ENCODE data around the gene INS.

Gene INS

GRCh38 chr11:2173761-2174160 lies 12.8 kb upstream of the INS start:
- H3K27ac ChIP-seq: no peak overlapping the region
- no peak for TF ChIP-seq ZFX (IDR thresholded peaks at IDR 0.05; ENCODE audit: borderline replicate concordance)
- TF ChIP-seq CTCF (IDR thresholded peaks at IDR 0.05): no peak

- TF ChIP-seq ZFX (IDR thresholded peaks at IDR 0.05; ENCODE audit: borderline replicate concordance): no peak
- TF ChIP-seq CTCF (IDR thresholded peaks at IDR 0.05): peak; percentile 64
- no peak overlapping the region for H3K27ac ChIP-seq
These were observed 12.2 kb upstream of the INS start for GRCh38 chr11:2173150-2173693.

DNA sequence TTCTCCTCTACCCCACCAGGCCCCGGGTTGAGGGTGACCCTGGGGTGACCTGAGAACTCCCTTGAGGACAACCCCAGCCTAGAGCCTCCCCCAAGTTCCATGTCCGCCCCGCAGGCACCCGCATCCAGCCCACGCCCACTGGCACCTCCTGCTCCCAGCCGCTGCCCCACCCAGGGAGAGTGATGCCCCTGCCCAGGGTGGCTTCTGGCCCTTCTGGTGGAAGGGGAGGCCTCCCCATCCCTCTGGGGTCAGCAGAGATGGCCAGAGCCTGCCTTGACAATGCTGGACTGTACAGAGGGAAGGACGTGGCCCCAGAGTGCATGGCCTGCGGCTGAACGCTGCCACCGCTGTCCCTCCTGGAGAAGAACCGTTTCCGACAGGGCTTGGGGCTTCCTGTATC lies 11.7 kb upstream of the INS start:
- H3K27ac ChIP-seq: no peak overlapping the region
- TF ChIP-seq CTCF (IDR thresholded peaks at IDR 0.05) (no peak), ZFX (IDR thresholded peaks at IDR 0.05; ENCODE audit: borderline replicate concordance) (no peak)

DNA sequence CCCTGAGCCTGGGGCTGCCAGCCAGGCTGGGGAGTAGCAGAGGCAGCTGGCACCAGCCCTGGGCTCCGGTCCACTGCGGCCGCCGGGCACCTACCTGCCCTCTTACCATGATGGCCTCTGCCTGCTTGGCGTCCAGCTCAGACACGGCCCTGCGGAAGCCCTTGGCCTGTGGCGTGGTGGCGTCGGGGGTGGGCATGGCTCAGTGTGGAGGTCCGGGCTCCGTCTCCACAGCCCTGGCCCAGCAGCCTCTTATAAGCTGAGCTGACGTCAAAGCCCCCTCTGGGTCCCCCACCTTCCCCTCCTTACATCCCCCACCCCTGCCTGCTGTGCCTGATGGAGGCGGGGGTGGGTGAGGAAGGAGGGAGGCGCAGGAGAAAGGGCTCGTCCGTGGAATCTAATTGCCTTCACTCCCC lies 10.6 kb upstream of the INS start, which contains the start of gene TH:
Gene TH, minus strand, starts transcription at position 225 of the 413 bp plus-strand sequence. Its CDS starts 29 bp downstream, at position 196.
- no peak within 1 kb of the TSS for H3K27ac ChIP-seq
- TF ChIP-seq ZFX (IDR thresholded peaks at IDR 0.05; ENCODE audit: borderline replicate concordance) (no peak), CTCF (IDR thresholded peaks at IDR 0.05) (no peak)

GRCh38 chr11:2169626-2170570 lies 8.9 kb upstream of the INS start:
- H3K27ac ChIP-seq: no peak overlapping the region
- TF ChIP-seq CTCF (IDR thresholded peaks at IDR 0.05) (no peak), ZFX (IDR thresholded peaks at IDR 0.05; ENCODE audit: borderline replicate concordance) (no peak)

- H3K27ac ChIP-seq: no peak overlapping the region
- TF ChIP-seq ZFX (IDR thresholded peaks at IDR 0.05; ENCODE audit: borderline replicate concordance) (no peak), CTCF (IDR thresholded peaks at IDR 0.05) (no peak)
These were observed 8.0 kb upstream of the INS start for GRCh38 chr11:2169005-2169378.
